Measurements from ENCODE around the gene RFX2.

The RFX2 gene

GRCh38 chr19:6023936-6024335 is 86.4 kb downstream of the RFX2 start:
- TF ChIP-seq, protein P1, sequence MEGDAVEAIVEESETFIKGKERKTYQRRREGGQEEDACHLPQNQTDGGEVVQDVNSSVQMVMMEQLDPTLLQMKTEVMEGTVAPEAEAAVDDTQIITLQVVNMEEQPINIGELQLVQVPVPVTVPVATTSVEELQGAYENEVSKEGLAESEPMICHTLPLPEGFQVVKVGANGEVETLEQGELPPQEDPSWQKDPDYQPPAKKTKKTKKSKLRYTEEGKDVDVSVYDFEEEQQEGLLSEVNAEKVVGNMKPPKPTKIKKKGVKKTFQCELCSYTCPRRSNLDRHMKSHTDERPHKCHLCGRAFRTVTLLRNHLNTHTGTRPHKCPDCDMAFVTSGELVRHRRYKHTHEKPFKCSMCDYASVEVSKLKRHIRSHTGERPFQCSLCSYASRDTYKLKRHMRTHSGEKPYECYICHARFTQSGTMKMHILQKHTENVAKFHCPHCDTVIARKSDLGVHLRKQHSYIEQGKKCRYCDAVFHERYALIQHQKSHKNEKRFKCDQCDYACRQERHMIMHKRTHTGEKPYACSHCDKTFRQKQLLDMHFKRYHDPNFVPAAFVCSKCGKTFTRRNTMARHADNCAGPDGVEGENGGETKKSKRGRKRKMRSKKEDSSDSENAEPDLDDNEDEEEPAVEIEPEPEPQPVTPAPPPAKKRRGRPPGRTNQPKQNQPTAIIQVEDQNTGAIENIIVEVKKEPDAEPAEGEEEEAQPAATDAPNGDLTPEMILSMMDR (conservative IDR thresholded peaks at IDR 0.05; ENCODE audit: low read length): no peak
- H3K4me3 ChIP-seq (ENCODE audit: low read length): no peak overlapping the region
- DNase-seq (ENCODE audit: low read depth): no peak

- no peak overlapping the region for H3K4me3 ChIP-seq (ENCODE audit: low read length)
- TF ChIP-seq, protein P1 (conservative IDR thresholded peaks at IDR 0.05; ENCODE audit: low read length): no peak; the same call in 1 of the 2 replicates
- DNase-seq (ENCODE audit: low read depth): peak; percentile 59
Measured at GRCh38 chr19:6023085-6023682, 87.1 kb downstream of the RFX2 start.

GRCh38 chr19:6022570-6023064 is 87.7 kb downstream of the RFX2 start:
- no peak for DNase-seq (ENCODE audit: low read depth)
- no peak overlapping the region for H3K4me3 ChIP-seq (ENCODE audit: low read length)
- TF ChIP-seq, protein P1 (conservative IDR thresholded peaks at IDR 0.05; ENCODE audit: low read length): no peak

DNA sequence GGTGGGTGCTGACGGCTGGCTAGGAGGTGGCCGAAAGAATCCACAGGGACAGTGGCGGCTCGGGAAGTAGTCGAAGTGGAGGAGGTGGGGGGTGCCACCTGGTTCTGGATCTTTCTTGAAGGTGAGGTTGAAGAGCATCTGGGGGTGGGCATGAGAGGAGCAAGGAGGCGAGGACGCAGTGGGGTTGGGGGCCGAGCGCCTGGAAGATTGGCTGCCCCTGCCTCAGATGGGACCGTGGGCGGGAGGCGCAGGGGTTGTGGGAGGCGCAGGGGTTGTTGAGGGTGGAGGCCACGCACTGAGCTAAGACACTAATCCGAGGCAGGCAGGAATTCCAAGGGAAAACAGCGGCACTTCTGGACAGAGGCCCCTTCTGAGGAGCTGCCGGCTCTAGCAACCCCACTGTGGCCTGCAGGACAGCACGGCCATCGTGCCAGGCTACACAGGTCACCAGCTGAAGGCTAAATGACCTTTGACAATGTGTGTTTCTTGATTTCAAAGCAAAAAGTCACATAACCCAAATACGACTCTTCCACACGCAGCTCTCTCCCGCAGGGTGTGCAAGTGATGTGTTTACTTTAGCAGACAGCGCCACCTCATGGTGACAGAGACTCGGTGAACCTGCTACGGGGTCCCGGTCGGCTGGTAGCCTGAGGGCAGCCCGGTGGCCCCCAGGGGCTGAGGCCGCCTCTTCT is 88.3 kb downstream of the RFX2 start:
- TF ChIP-seq, protein P1 (conservative IDR thresholded peaks at IDR 0.05; ENCODE audit: low read length): peak; percentile 66
- H3K4me3 ChIP-seq (ENCODE audit: low read length): no peak overlapping the region

DNA sequence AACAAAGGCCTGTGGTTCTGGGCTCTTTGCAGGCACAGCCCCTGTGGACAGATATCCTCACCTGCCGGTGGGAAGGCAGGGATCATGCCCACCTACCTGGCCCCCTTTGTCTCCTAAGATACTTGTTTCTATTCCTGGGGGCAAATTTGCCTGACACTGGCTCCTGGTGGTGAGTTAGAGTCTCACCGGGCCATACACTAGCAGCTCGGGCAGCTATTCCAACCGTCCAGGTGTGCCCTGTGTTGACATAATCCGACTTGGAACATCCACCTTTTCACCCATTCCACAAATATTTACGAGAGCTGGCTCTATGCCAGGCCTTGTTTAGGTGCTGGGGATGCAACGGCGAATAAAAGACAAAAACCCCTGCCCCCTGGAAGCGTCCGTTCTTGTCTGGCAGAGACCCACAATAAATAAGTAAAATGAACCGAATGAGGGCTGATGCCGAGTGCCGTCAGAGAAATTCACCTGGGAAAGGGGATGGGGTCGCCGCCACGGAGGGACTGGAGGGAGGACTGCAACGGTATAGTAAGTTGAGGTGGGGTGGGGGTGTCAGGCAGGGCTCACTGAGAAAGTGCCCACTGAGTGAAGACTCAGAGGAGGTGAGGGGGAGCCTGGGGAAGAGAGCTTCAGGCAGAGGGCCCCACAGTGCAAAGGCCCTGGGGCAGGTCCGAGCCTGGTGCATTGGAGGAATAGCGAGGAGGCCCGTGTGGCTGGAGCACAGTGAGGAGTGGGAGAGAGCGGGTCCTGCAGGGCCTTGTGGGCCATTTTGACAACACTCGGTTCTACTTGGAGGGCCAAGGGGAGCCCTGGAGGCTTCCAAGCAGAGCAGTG is 89.1 kb downstream of the RFX2 start:
- no peak overlapping the region for H3K4me3 ChIP-seq (ENCODE audit: low read length)
- TF ChIP-seq, protein P1 (conservative IDR thresholded peaks at IDR 0.05; ENCODE audit: low read length): no peak
- no peak for DNase-seq (ENCODE audit: low read depth)

More for the DNA sequence above, 88.3 kb downstream of the RFX2 start:
- peak; percentile 60 for DNase-seq (ENCODE audit: low read depth)

DNA sequence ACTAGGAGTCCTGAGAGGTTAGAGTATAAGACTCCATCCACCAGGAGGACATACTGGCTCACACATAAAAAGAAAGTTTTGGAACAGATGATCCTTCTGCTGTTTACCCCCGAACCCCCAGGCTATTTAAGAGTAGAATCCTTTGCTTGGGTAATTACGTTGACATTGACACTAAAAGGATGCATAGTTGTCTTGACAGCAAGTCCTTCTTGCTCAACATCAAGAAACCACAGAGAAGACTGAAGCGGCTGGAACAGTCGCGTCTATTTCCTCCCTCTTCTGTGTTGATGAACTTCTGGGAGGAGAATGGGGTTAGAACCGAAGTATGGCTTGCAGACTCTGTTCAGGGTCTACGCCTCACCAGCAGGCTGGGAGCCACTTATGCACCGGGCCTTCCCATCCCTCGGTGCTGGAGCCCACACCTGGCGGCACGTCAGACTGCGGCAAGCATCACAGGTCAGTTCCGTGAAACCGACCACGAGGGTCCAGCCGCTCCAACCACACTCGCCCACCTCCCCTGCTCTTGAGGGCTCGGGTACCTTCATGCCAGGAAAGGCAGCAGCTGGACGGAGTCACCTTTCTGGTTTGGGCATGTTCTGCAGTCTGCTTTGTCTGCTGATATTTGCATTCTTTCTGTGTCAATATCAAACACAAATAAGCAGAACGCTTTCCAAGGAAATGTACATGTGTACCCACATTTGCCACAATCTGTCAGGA is 90.0 kb downstream of the RFX2 start:
- DNase-seq (ENCODE audit: low read depth): no peak
- no peak overlapping the region for H3K4me3 ChIP-seq (ENCODE audit: low read length)
- TF ChIP-seq, protein P1 (conservative IDR thresholded peaks at IDR 0.05; ENCODE audit: low read length): no peak
